ENCODE data around the gene C8G.

The C8G gene

GRCh38 chr9:136955202-136955942 lies 10.3 kb downstream of the C8G start:
- no peak for DNase-seq

DNA sequence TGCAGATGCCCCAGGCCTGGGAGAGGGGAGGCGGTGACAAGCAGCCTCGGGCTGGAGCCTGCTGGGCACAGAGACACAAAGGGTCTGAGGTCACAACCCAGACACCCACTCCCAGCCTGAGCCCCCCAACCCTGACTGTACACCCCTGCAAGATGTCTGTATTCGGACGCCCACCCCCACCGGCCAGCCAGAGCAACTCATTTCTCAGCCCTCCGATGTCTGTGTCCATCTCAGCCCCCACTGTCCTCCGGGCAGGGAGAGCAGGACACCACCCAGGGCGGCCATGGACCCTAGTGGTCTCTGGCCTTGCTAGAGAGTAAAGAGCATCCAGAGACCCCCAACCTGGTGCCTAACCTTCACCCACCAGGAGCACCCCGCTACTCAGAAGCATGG lies 10.9 kb downstream of the C8G start:
- DNase-seq: no peak

- no peak for DNase-seq
Observed at GRCh38 chr9:136956604-136957003, 11.6 kb downstream of the C8G start.

- no peak for DNase-seq
Observed at GRCh38 chr9:136957461-136957860, 12.4 kb downstream of the C8G start.

GRCh38 chr9:136957901-136958300 lies 12.9 kb downstream of the C8G start:
- DNase-seq: no peak

- DNase-seq: no peak
Observed at GRCh38 chr9:136958473-136958872, 13.4 kb downstream of the C8G start.

DNA sequence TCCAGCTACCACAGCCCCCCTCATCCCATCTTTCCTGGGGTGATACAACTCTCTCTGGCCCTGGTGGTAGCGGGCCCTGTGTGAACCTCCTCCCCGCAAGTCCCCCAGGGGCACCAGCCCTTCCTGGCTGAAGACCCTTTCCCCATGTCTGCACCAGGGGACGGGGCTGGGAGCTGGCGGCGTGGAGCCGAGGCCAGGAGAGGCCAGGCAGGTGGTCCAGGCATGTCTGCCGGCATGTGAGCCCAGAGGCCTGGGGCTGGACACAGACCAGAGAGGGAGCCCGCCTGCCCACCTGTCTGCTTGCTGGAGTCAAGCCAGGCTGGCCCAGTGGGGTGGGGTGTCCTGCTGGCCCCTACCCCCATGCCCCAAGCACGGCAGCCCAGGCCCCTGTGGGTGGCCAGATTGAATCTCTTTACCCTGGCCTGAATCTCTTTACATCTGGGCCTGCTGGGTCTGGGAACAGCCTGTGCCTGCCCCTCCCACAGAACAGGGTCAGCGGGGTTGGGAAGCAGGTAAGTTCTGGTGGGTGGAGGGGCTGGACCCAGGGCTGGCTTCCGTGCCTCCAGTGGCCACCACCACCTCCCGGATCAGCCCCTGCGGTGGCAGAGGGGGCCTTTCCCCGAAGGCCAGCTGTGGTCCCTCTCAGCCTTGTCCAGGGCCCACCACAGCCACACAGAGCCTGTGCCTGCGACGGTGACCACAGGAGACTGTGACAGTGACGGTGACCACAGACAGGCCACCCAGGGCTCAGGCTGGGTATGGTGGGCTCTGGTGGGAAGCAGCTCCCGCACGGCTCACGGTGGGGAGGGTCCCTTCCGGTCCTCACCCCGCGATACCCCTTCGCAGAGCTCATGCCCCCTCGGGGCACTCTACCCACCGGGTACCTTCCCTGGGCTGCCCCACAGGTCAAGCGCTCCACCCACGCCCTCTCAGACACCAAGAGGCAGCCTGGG lies 14.1 kb downstream of the C8G start:
- DNase-seq: no peak

DNA sequence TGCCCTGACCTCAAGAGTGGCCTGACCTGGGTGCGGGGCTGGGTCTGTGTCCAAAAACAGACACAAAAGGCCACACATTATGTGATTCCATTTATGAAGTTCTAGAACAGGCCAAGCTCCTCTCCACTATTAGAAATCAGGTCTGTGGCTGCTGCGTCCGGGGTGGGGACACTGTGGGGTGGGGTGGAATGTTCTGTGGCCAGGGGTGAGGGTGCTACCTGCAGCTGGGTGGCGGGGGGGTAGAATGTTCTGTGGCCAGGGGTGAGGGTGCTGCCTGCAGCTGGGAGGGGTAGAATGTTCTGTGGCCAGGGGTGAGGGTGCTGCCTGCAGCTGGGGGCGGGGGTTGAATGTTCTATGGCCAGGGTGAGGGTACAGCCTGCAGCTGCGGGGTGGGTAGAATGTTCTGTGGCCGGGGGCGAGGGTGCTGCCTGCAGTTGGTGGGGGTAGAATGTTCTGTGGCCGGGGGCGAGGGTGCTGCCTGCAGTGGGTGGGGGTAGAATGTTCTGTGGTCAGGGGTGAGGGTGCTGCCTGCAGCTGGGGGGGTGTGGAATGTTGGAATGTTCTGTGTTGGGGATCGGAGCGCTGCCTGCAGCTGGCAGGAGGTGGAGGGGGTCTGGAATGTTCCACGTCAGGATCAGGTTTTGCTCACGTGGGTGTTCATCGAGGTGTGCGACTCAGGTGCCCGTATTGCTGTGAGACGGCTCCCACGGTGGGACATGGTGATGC lies 15.3 kb downstream of the C8G start:
- DNase-seq: no peak

GRCh38 chr9:136960938-136961275 lies 15.9 kb downstream of the C8G start:
- DNase-seq: no peak

- DNase-seq: no peak
Observed at GRCh38 chr9:136961279-136962065, 16.4 kb downstream of the C8G start.

- DNase-seq: no peak
Observed at GRCh38 chr9:136962163-136962562, 17.1 kb downstream of the C8G start.

DNA sequence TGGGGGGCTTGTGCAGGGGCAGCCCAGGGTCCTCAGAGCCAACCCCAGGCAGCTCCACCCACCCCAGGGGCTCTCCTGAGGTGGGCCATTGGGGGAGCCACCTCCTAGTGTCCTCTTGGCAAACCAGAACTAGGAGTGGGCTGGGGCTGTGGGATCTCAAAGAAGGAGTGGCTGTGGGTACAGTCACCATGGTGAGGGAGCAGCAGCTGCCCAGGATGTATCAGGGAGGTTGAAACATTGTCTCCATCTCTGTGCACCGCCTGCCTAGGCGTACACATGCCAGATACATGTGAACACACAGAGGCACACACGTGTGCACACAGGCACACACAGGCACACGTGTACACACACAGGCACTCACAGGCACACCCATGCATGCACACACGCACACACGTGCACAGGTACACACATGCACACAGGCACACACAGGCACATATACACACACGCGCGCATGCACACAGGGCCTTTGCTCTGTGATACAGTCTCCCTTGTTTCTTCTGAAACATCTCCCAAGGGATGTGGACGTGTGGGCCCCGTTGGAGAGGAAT lies 17.7 kb downstream of the C8G start:
- DNase-seq: no peak

- DNase-seq: no peak
Observed at GRCh38 chr9:136963341-136963740, 18.3 kb downstream of the C8G start.

- DNase-seq: no peak
Observed at GRCh38 chr9:136963751-136964150, 18.7 kb downstream of the C8G start.

- DNase-seq: no peak
Observed at GRCh38 chr9:136964171-136964689, 19.2 kb downstream of the C8G start.

DNA sequence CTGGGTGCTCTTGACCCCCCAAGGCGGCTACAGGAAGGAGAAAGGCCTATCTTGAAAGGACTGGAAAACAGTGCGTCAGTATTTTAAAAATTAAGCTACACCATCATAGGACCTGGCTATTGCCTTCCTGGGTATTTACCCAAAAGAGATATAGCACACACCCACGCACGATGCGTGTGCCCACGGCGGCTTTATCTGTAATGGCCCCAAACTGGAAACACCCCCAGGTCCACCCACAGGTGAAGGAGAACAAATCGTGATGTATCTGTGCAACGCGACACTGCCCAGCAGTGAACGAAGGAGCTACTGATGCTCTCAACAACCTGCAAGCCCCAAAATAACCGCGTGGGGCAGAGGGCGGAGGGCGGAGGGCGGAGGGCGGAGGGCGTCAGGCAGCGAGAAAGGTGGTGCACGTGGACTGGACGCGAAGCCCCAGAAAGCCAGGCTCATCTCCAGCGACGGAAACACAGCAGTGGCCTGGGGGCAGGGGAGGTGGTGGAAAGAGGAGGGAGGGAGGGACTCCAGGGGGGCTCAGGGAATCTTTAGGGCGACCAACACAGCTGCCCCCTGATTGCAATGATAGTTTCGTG lies 19.9 kb downstream of the C8G start:
- no peak for DNase-seq

DNA sequence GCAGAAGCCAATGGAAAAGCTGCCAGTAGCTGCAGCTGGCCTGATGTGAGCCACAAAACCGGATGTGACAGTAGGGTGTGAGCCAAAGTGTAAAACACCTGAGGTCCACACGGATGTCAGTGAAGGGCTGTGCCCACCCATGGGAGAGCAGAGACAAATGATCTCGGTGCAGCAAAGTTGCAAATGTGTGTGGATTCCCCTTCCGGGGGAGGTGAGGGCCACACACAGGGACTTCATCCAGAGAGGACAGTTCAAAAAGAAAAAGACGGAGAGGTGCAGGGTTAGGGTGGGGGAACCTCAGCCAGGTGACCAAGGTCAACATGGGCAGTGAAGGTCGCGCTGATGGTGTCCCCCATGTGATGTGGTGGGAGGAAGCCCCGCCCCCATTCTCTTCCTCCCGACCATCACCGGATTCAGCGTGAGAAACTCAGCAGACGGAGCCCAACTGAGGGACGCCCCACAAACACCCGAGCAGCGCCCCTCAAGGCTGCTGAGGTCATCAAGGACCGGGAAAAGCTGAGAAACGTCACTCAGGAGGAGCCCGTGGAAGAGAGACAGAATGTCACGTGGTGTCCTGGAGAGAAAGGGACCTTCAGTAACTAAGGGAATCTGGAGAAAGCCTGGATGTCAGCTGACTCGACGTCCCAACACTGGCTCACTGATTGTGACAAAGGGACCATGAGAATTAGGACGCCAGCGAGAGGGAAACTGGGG lies 20.9 kb downstream of the C8G start:
- no peak for DNase-seq

GRCh38 chr9:136968333-136969127 lies 23.5 kb downstream of the C8G start:
- no peak for DNase-seq

DNA sequence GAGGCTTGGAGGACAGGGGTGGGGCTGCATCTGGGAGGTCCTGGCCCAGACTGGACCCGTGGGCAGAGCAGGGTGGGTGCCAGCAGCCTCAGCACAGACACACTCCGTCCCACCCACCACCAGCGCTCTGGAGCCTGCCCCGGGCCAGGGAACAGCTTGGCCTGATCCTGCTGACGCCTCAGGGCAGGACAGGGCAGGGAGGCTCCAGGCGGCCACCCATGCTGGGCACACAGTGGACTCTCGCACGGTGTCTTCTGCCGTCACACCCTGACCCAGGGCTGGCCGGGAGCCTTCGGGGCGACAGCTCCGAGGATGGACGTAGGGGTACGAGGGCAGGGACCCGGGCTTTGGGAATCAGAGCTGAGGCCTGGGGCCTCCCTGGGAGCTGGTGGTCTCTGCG lies 24.1 kb downstream of the C8G start:
- no peak for DNase-seq

DNA sequence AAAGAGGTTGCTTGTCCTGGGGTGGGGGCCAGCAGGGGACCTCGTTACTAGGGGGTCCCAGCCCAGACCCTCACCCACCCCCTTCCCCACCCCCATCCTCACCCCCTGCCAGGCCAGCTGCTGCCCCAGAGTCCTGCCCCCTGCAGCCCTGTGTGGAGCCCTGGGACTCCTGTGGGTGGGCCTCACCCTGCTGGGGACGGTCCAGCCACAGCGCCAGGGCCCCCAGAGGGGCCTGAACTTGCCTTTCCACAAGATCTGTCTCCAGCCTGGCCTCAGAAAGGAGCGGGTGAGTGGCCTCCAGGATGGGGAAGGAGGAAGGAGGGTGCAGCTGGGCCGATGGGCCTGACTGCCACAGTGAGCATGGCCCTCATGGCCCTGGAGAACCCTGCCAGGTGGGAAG lies 24.7 kb downstream of the C8G start:
- no peak for DNase-seq

Data from left hindlimb (tissue), 1 donor.